K562 (cell line): ENCODE results near the gene COL4A2. TPM values are rescaled to one million over a fixed set of nuclear protein-coding genes. Genes with fewer than 3 reads are reported as not detected.

ENCODE experiments used
- ATAC-seq: fragments of 200-7000 bp; cut with Tn5 transposase; 3 replicates; pipeline ENCODE4 v1.9.1; 2020; ENCODE audit warnings: moderate library complexity
- BruUV-seq: library from RNA; stranded (reverse); fragments of 400-500 nt; replicated peaks from 2 replicates; lab custom pipeline; 2021; lab: Mats Ljungman, UMichigan
- CTCF ChIA-PET: fragments of 300-600 bp; formaldehyde crosslinking; extraction: SDS; loops from one replicate; lab custom pipeline; 2021; ENCODE audit warnings: low intra/inter-chr PET ratio; lab: Yijun Ruan, JAX
- POLR2A ChIA-PET: fragments of 300-600, 350-650 bp; sonication (Branson Sonifier 250); formaldehyde crosslinking; extraction: SDS; loops from one replicate; lab custom pipeline; 2021; ENCODE audit warnings: antibody characterized with exemption, inconsistent platforms; lab: Yijun Ruan, JAX
- DNase-seq, 4 experiments: peaks; one replicate each; pipeline versions ENCODE4 v3.0.0 to v3.0.0-alpha.2; 2011 to 2018; ENCODE audit warnings: low spot score in 3 of 4, mixed read lengths in 3 of 4; ENCODE audit errors: extremely low read depth in 1 of 4
- FAIRE-seq: peaks from 2 replicates; lab custom pipeline; 2011; peaks lifted over from hg19 to GRCh38; lab: Jason Lieb, UNC
- H2AFZ ChIP-seq: 2 replicates; pipeline ENCODE4 v1.6.0; 2011; ENCODE audit warnings: low read depth, low read length, control low read depth, inconsistent platforms
- H3K27ac ChIP-seq: fragments of 200-600 bp; 3 replicates; pipeline ENCODE4 v1.8.0; 2011; ENCODE audit warnings: low read depth, mild to moderate bottlenecking, control low read depth, inconsistent platforms, low read length, moderate library complexity, mixed read lengths; ENCODE audit errors: extremely low read depth
- H3K27me3 ChIP-seq, 2 experiments: fragments of 300-600 bp in 1 of 2; 2 replicates in 1 of 2; 3 replicates in 1 of 2; pipeline versions ENCODE4 v1.6.0 to v1.8.0; 2011; ENCODE audit warnings: inconsistent platforms in 2 of 2, low read length in 2 of 2, mild to moderate bottlenecking in 1 of 2, mixed read lengths in 1 of 2, moderate library complexity in 1 of 2; ENCODE audit not compliant: control insufficient read depth in 2 of 2, insufficient read depth in 2 of 2
- H3K36me3 ChIP-seq: fragments of 300-600 bp; 3 replicates; pipeline ENCODE4 v1.8.0; 2011; ENCODE audit warnings: mild to moderate bottlenecking, low read length, inconsistent platforms; ENCODE audit not compliant: control insufficient read depth, insufficient read depth
- H3K4me1 ChIP-seq, 2 experiments: fragments of 200-600 bp in 1 of 2; replicated peaks in 1 of 2; 2 replicates in 1 of 2; 3 replicates in 1 of 2; pipeline versions ENCODE4 v1.5.1 to v1.8.0; 2011; ENCODE audit warnings: inconsistent platforms in 2 of 2, low read length in 2 of 2, mild to moderate bottlenecking in 1 of 2, mixed read lengths in 1 of 2, moderate library complexity in 1 of 2; ENCODE audit not compliant: control insufficient read depth in 2 of 2, insufficient read depth in 2 of 2
- H3K4me2 ChIP-seq: 2 replicates; pipeline ENCODE4 v1.6.1; 2011; ENCODE audit warnings: low read length, control low read depth, inconsistent platforms, mixed read lengths; ENCODE audit not compliant: insufficient read depth
- H3K4me3 ChIP-seq: fragments of 200-600 bp; sonication (generic), shearing (Covaris generic); 2 replicates; pipeline ENCODE4 v1.5.1; 2016; ENCODE audit warnings: control low read depth, inconsistent platforms
- H3K79me2 ChIP-seq: fragments of 200-600 bp; 3 replicates; pipeline ENCODE4 v1.8.0; 2011; ENCODE audit warnings: low read length, inconsistent platforms; ENCODE audit not compliant: control insufficient read depth, insufficient read depth
- H3K9ac ChIP-seq, 2 experiments: 2 replicates each; pipeline versions ENCODE4 v1.6.0 to v1.6.1; 2011; ENCODE audit warnings: low read depth in 2 of 2, low read length in 2 of 2, control low read depth in 1 of 2, inconsistent platforms in 1 of 2, mild to moderate bottlenecking in 1 of 2, mixed read lengths in 1 of 2; ENCODE audit not compliant: insufficient read depth in 1 of 2
- H3K9me1 ChIP-seq: one replicate; pipeline ENCODE4 v1.6.0; 2011; ENCODE audit warnings: inconsistent platforms, mild to moderate bottlenecking, low read length, moderate library complexity; ENCODE audit not compliant: control insufficient read depth, insufficient read depth
- H3K9me3 ChIP-seq: replicated peaks from 2 replicates; pipeline ENCODE4 v1.5.1; 2011; ENCODE audit warnings: low read depth, low read length, inconsistent platforms; ENCODE audit not compliant: control insufficient read depth, insufficient read depth
- H4K20me1 ChIP-seq: replicated peaks from 2 replicates; pipeline ENCODE4 v1.6.1; 2011; ENCODE audit warnings: low read length, inconsistent platforms, mixed read lengths; ENCODE audit not compliant: control insufficient read depth, insufficient read depth
- ATF4 ChIP-seq: fragments of 450-650 bp; formaldehyde crosslinking; IDR thresholded peaks from 2 replicates; pipeline ENCODE4 v1.4.0; 2022; ENCODE audit warnings: mild to moderate bottlenecking, moderate library complexity
- BRF1 ChIP-seq: IDR thresholded peaks from 3 replicates; pipeline ENCODE4 v1.6.1; 2011; ENCODE audit warnings: borderline replicate concordance, mild to moderate bottlenecking; ENCODE audit not compliant: insufficient read length; ENCODE audit errors: extremely low read depth
- CBX3 ChIP-seq, 2 experiments: IDR thresholded peaks; 1 replicate in 1 of 2; 2 replicates in 1 of 2; pipeline ENCODE4 v1.6.1; 2012; ENCODE audit warnings: inconsistent platforms in 2 of 2, low read length in 2 of 2, borderline replicate concordance in 1 of 2, control low read depth in 1 of 2
- ELF2 ChIP-seq: fragments of 250-450 bp; sonication (Bioruptor Pico); IDR thresholded peaks from 2 replicates; pipeline ENCODE4 v1.5.0; 2021; ENCODE audit warnings: mild to moderate bottlenecking
- ETV1 ChIP-seq: fragments of 450-650 bp; conservative IDR thresholded peaks from 2 replicates; pipeline ENCODE4 v1.6.1; 2016; ENCODE audit warnings: missing genetic modification characterization, control low read depth, low read depth, missing compliant biosample characterization
- FOXM1 ChIP-seq, 2 experiments: fragments of 450-650 bp in 1 of 2; sonication (generic) in 1 of 2; formaldehyde crosslinking in 1 of 2; IDR thresholded peaks; 2 replicates each; pipeline versions ENCODE4 v1.6.1 to v1.9.0; 2017 to 2022; ENCODE audit warnings: low read depth in 2 of 2, mild to moderate bottlenecking in 2 of 2, missing genetic modification reagents in 1 of 2, moderate library complexity in 1 of 2
- HIVEP1 ChIP-seq: fragments of 250-450 bp; sonication (Bioruptor Pico); IDR thresholded peaks from 2 replicates; pipeline ENCODE4 v1.4.0; 2020; ENCODE audit warnings: mild to moderate bottlenecking
- PREB ChIP-seq: sonication (generic); formaldehyde crosslinking; IDR thresholded peaks from 2 replicates; pipeline ENCODE4 v1.8.1; 2023; ENCODE audit warnings: mild to moderate bottlenecking, missing genetic modification reagents
- SETDB1 ChIP-seq: IDR thresholded peaks from one replicate; pipeline ENCODE4 v1.6.1; 2012; ENCODE audit warnings: low read length, control low read depth, inconsistent platforms
- ZC3H8 ChIP-seq: fragments of 450-650 bp; IDR thresholded peaks from 2 replicates; pipeline ENCODE4 v1.6.1; 2017
- ZNF408 ChIP-seq: fragments of 250-450 bp; sonication (Bioruptor Pico); IDR thresholded peaks from 2 replicates; pipeline ENCODE4 v1.4.0; 2020; ENCODE audit warnings: low read depth, mild to moderate bottlenecking, moderate library complexity
- ZNF717 ChIP-seq: fragments of 250-450 bp; sonication (Bioruptor Pico); IDR thresholded peaks from 2 replicates; pipeline ENCODE4 v1.5.0; 2021
- WGBS: fragments of 100-300 bp; shearing (Covaris generic); methylation state at CpG from one replicate; pipeline ENCODE4 v1.1.6; 2016; ENCODE audit warnings: low coverage, mixed read lengths; ENCODE audit not compliant: insufficient coverage; ENCODE audit errors: missing lambda C conversion rate; 5-methylcytosine and 5-hydroxymethylcytosine counted together
- in situ Hi-C: fragments of 300-500 bp; cut with MboI; formaldehyde crosslinking; loops from 4 replicates; pipeline ENCODE4 v1.15.0; 2018; ENCODE audit warnings: inconsistent platforms, mixed read lengths
- intact Hi-C: fragments of 100-400 bp; cut with micrococcal nuclease; formaldehyde crosslinking; loops from 2 replicates; pipeline ENCODE4 v1.14.2; 2022
- polyA plus RNA-seq, 8 experiments: library from polyadenylated mRNA; depleted of rRNA in 4 of 8; stranded (reverse) in 5 of 8; unstranded in 3 of 8; fragments of >200 nt; fragmentation: Nextera tagmentation in 2 of 8; fragmentation: Illumina TruSeq in 1 of 8; extraction: Ambion mirVana in 2 of 8; extraction: Trizol in 1 of 8; gene quantifications; 2 replicates each; pipeline versions ENCODE4 v1.2.1 to v1.2.3, GENCODE V29; 2011 to 2014; ENCODE audit warnings: inconsistent platforms in 1 of 8, missing spikeins in 1 of 8
- total RNA-seq, 7 experiments: library from RNA; depleted of rRNA in 6 of 7; stranded (reverse); fragments of >200 nt in 6 of 7; fragmentation: Illumina TruSeq in 2 of 7; extraction: Trizol in 2 of 7; gene quantifications; 2 replicates each; pipeline versions ENCODE4 v1.2.1 to v1.2.3, GENCODE V29; 2011 to 2021; ENCODE audit warnings: low replicate concordance in 1 of 7
- TF ChIP-seq, protein P1 (sequence below): fragments of 450-650 bp; IDR thresholded peaks from 2 replicates; pipeline ENCODE4 v1.6.1; 2016

The COL4A2 gene
- total and polyA plus RNA-seq, 9 of the 15 experiments (the other 6 are each of a cell fraction or from before 2014, with no cell fraction given), result 0.13 to 15.2 (median 8.1) TPM

DNA sequence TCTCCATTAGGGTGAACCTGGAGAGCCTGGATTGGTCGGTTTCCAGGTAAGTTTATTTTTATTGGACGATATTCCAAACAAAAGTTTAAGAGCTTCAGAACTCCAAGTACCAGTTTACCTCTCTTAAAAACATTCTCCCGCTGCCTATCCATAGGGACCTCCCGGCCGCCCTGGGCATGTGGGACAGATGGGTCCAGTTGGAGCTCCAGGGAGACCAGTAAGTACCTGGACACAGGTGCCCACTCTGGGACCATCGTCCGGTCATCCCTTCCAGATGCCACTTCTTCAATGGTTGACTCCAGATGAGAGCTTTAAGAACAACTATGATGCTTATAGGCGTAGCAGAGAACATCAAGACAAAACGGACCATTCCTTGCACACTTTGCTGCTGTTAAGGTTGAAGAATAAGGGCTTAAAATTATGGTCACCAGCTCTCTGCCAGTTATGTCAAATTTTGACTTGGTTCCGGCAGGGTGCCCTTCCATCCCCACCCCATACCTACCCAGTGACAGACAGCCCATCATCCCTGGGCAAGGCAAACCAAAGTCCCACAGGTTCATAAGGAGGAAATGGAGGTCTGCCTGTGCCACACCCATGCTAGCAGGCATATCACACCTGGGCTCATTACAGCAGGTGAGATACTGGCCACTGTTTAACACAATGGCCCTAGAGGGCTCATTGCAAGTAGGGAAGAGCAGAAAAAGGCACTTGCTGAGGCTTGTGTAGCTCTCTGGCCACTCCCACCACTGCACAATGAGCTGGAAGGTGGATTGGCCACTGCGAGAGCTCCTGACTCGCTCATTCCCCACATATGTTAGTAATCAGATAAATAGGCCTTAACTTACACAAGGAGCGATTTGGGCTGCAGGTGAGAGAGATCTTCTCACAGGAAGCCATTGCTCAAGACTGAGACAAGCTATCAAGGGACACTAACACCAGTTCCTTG, 123.6 kb downstream of the COL4A2 start:
- H3K4me2 ChIP-seq, result no peak overlapping the region
- WGBS, result 3% methylated on average over 12 of the region's 13 CpGs
- DNase-seq (no peak), FAIRE-seq (no peak), ATAC-seq (no peak)
- ChIA-PET POLR2A (interaction anchor here (0.9 kb wide), 1 partner anchor 9 kb away, joined by 3 read pairs; no protein-coding TSS in a partner anchor), CTCF (no interaction called here)
- H3K9me3 ChIP-seq, result no peaks in the 10 kb centered on the region
- H2AFZ ChIP-seq, result no peak overlapping the region
- TF ChIP-seq BRF1 (no peak), ZC3H8 (no peak), ZNF408 (CRISPR knock-in tag) (no peak), ZNF717 (CRISPR knock-in tag) (no peak), CBX3 (IDR thresholded peaks at IDR 0.05; ENCODE audit: borderline replicate concordance in 1 of 2, low read length in 2 of 2) (no peak), FOXM1 (IDR thresholded peaks at IDR 0.05; ENCODE audit: low read depth) (no peak), FOXM1 (CRISPR knock-in tag; IDR thresholded peaks at IDR 0.05; ENCODE audit: low read depth) (no peak), ATF4 (CRISPR knock-in tag) (no peak), ELF2 (CRISPR knock-in tag) (no peak), PREB (no peak), HIVEP1 (CRISPR knock-in tag) (no peak), SETDB1 (no peak), ETV1 (tag) (no peak)
- TF ChIP-seq, protein P1, sequence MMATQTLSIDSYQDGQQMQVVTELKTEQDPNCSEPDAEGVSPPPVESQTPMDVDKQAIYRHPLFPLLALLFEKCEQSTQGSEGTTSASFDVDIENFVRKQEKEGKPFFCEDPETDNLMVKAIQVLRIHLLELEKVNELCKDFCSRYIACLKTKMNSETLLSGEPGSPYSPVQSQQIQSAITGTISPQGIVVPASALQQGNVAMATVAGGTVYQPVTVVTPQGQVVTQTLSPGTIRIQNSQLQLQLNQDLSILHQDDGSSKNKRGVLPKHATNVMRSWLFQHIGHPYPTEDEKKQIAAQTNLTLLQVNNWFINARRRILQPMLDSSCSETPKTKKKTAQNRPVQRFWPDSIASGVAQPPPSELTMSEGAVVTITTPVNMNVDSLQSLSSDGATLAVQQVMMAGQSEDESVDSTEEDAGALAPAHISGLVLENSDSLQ, result no peak
- peaks cover 8 to 38% of the 10 kb centered on the region in 2 experiments; a peak in 4 of 5 replicates for H3K27me3 ChIP-seq
- H3K27ac ChIP-seq, result no peak overlapping the region
- BruUV-seq, result no TSS peak
- in situ Hi-C loops (no loop called here), intact Hi-C loops (no loop called here)
- no peaks in the 10 kb centered on the region for H3K79me2 ChIP-seq
- H3K9me1 ChIP-seq, result no peaks in the 10 kb centered on the region
- no peak overlapping the region for H3K9ac ChIP-seq
- H3K4me1 ChIP-seq, result peaks cover 0 to 3% of the 10 kb centered on the region in 2 experiments; a peak in 3 of 5 replicates
- H3K4me3 ChIP-seq, result no peak overlapping the region
- no peaks in the 10 kb centered on the region for H3K36me3 ChIP-seq
- H4K20me1 ChIP-seq, result no peaks in the 10 kb centered on the region
